Measurements from ENCODE around the gene TPCN2.

Gene TPCN2

GRCh38 chr11:69004411-69005182, 44.1 kb upstream of the TPCN2 start:
- Histone ChIP-seq H3K27me3 (replicated peaks) (no peaks in the 10 kb centered on the region), H3K4me3 (ENCODE audit: low read depth, low read length) (no peak overlapping the region), H3K36me3 (replicated peaks) (no peaks in the 10 kb centered on the region), H3K27ac (no peak overlapping the region)
- TF ChIP-seq, protein P1, sequence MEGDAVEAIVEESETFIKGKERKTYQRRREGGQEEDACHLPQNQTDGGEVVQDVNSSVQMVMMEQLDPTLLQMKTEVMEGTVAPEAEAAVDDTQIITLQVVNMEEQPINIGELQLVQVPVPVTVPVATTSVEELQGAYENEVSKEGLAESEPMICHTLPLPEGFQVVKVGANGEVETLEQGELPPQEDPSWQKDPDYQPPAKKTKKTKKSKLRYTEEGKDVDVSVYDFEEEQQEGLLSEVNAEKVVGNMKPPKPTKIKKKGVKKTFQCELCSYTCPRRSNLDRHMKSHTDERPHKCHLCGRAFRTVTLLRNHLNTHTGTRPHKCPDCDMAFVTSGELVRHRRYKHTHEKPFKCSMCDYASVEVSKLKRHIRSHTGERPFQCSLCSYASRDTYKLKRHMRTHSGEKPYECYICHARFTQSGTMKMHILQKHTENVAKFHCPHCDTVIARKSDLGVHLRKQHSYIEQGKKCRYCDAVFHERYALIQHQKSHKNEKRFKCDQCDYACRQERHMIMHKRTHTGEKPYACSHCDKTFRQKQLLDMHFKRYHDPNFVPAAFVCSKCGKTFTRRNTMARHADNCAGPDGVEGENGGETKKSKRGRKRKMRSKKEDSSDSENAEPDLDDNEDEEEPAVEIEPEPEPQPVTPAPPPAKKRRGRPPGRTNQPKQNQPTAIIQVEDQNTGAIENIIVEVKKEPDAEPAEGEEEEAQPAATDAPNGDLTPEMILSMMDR (IDR thresholded peaks at IDR 0.05; ENCODE audit: low read depth, low read length, missing control alignments): no peak
- DNase-seq: no peak
- in situ Hi-C loops (cut with HindIII; ENCODE audit: low pct_ligation_motif_present, low sequenced_read_pairs): no loop called here

DNA sequence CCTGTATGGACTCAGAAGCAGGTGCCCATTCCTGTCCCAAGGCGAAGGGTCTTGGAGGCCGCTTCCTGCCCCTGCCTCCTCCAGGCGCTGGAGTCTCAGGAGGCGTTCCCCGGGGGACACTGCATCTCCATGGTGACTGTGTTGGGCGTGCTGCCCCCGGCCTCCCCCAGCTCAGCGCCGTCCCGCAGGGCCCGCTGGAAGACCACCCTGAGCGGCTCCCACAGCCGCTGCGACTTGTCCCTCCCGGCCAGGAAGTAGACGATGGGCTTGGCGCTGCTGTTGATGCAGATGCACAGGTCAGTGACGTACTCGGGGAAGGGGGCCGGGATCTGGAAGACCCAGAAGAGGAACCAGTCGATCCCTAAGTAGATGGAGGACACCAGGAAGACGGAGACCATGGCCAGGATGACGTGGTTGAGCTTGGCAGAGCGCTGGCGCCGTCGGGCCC, 43.5 kb upstream of the TPCN2 start:
- in situ Hi-C loops (cut with HindIII; ENCODE audit: low pct_ligation_motif_present, low sequenced_read_pairs): no loop called here
- Histone ChIP-seq H3K36me3 (replicated peaks) (no peaks in the 10 kb centered on the region), H3K4me3 (ENCODE audit: low read depth, low read length) (no peak overlapping the region), H3K27ac (no peak overlapping the region), H3K27me3 (replicated peaks) (no peaks in the 10 kb centered on the region)
- TF ChIP-seq, protein P1 (IDR thresholded peaks at IDR 0.05; ENCODE audit: low read depth, low read length, missing control alignments): no peak
- no peak for DNase-seq

DNA sequence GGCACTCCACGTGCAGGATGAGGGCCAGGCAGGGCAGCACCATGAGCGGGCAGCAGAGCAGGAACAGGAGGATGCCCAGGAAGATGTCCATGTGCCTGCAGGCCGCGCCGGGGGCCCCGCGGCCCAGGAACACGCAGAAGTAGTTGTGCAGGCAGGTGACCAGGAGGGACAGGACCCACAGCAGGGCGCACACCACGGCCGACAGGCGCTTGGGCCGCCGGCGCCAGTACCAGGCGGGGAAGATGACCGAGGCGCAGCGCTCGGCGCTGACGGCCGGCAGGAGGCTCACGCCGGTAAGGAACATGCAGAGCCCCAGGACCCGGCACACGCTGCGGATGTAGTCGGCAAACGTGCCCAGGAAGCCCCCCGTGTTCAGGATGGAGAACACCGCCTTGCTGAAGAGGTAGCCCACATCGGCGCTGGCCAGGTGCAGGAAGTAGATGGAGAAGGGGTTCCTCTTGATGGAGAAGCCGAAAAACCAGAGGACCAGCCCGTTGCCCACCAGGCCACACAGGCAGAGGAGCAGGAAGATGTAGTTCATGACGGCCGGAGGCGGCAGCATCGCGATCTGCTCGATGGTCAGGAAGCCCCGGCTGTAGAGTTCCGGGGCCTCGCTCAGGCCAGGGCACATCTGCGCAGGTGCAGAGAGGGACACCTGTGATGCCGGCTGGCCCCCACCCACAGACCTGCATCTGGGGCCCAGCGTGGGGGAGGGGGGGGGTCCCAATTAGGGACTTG, 42.9 kb upstream of the TPCN2 start:
- TF ChIP-seq, protein P1 (IDR thresholded peaks at IDR 0.05; ENCODE audit: low read depth, low read length, missing control alignments): no peak
- H3K27me3 ChIP-seq (replicated peaks): no peaks in the 10 kb centered on the region
- in situ Hi-C loops (cut with HindIII; ENCODE audit: low pct_ligation_motif_present, low sequenced_read_pairs): no loop called here
- H3K36me3 ChIP-seq (replicated peaks): no peaks in the 10 kb centered on the region
- no peak for DNase-seq
- H3K27ac ChIP-seq: no peak overlapping the region
- no peak overlapping the region for H3K4me3 ChIP-seq (ENCODE audit: low read depth, low read length)

DNA sequence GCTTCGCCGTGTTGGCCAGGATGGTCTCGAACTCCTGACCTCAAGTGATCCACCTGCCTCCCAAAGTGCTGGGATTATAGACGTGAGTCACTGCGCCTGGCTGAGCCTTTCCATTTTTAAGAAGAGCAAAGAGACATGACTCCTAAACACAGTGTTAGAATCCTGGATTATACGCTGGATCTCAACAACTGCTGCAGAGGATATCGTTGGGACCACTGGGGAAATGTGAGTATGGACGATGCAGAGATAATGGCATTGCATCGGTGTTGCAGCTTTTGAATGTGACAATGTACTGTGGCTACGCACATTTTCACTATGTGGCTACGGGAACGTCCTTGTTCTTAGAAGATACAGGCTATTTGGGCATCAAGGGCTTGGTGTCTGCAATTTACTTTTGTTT, 41.9 kb upstream of the TPCN2 start:
- in situ Hi-C loops (cut with HindIII; ENCODE audit: low pct_ligation_motif_present, low sequenced_read_pairs): no loop called here
- no peak overlapping the region for H3K27ac ChIP-seq
- H3K36me3 ChIP-seq (replicated peaks): no peaks in the 10 kb centered on the region
- H3K4me3 ChIP-seq (ENCODE audit: low read depth, low read length): no peak overlapping the region
- TF ChIP-seq, protein P1 (IDR thresholded peaks at IDR 0.05; ENCODE audit: low read depth, low read length, missing control alignments): no peak
- H3K27me3 ChIP-seq (replicated peaks): no peaks in the 10 kb centered on the region
- no peak for DNase-seq

DNA sequence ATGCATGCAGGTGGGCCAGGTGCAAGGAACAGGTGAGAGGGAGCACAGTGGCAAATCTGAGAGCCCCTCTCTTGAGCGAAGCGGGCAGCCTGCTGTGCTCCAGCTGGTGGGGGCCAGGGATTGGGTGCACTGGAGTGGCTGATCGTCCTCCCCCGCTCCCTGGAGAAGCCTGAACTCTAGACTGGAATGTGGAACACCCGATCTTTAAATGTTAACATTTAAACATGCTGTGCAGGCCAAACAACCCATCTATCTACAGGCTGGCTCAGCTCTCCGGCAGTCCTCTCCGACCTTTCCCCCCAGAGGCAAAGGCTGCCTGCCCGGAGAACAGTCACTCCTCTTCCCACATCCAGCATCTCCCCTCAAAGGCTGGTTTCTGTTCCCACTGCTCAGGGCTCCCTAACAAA, 40.8 kb upstream of the TPCN2 start:
- H3K4me3 ChIP-seq (ENCODE audit: low read depth, low read length): no peak overlapping the region
- no peaks in the 10 kb centered on the region for H3K27me3 ChIP-seq (replicated peaks)
- no peak overlapping the region for H3K27ac ChIP-seq
- H3K36me3 ChIP-seq (replicated peaks): no peaks in the 10 kb centered on the region
- no peak for DNase-seq
- TF ChIP-seq, protein P1 (IDR thresholded peaks at IDR 0.05; ENCODE audit: low read depth, low read length, missing control alignments): no peak
- in situ Hi-C loops (cut with HindIII; ENCODE audit: low pct_ligation_motif_present, low sequenced_read_pairs): no loop called here
